OCI-LY1 (cell line): ENCODE results near the gene KXD1.
"Not testable (repeated sequence)": the region's sequence is repeated elsewhere in the genome, so short reads cannot be mapped to it uniquely, and the experiment has no call there.

Experiments used
- H2AFZ ChIP-seq: fragments of 200-600 bp; sonication (generic), shearing (Covaris generic); 2 replicates; pipeline ENCODE4 v1.6.0; 2014; ENCODE audit warnings: antibody characterized with exemption, mild to moderate bottlenecking, low read length
- H3F3A ChIP-seq: fragments of 200-600 bp; sonication (generic), shearing (Covaris generic); 2 replicates; pipeline ENCODE4 v1.6.0; 2014; ENCODE audit warnings: mild to moderate bottlenecking, antibody characterized with exemption, low read length, moderate library complexity; ENCODE audit not compliant: insufficient read depth
- H3K27ac ChIP-seq: fragments of 200-600 bp; sonication (generic); 2 replicates; pipeline ENCODE4 v1.5.1; 2014; ENCODE audit warnings: low read length, mixed run types, mild to moderate bottlenecking, low read depth; ENCODE audit not compliant: poor library complexity, severe bottlenecking
- H3K27me3 ChIP-seq: fragments of 200-600 bp; sonication (generic); 2 replicates; pipeline ENCODE4 v1.6.0; 2014; ENCODE audit warnings: antibody characterized with exemption, mild to moderate bottlenecking, low read length, moderate library complexity; ENCODE audit not compliant: insufficient read depth
- H3K36me3 ChIP-seq: fragments of 200-600 bp; sonication (generic); 2 replicates; pipeline ENCODE4 v1.6.1; 2014; ENCODE audit warnings: mild to moderate bottlenecking, antibody characterized with exemption, low read length, moderate library complexity, mixed read lengths; ENCODE audit not compliant: insufficient read depth
- H3K4me1 ChIP-seq: fragments of 200-600 bp; sonication (generic); 2 replicates; pipeline ENCODE4 v1.5.1; 2014; ENCODE audit warnings: mild to moderate bottlenecking, low read length, moderate library complexity; ENCODE audit not compliant: insufficient read depth, severe bottlenecking
- H3K4me2 ChIP-seq: fragments of 200-600 bp; sonication (generic), shearing (Covaris generic); 2 replicates; pipeline ENCODE4 v1.6.1; 2014; ENCODE audit warnings: low read length
- H3K4me3 ChIP-seq: fragments of 200-600 bp; sonication (generic); 2 replicates; pipeline ENCODE4 v1.5.1; 2014; ENCODE audit warnings: low read length, low read depth, mild to moderate bottlenecking, mixed read lengths; ENCODE audit not compliant: poor library complexity, severe bottlenecking
- H3K79me2 ChIP-seq: fragments of 200-600 bp; shearing (Covaris generic); 2 replicates; pipeline ENCODE4 v1.6.1; 2016; ENCODE audit warnings: mixed run types, low read length, mixed read lengths; ENCODE audit not compliant: insufficient read depth
- H3K9ac ChIP-seq: fragments of 200-600 bp; sonication (generic), shearing (Covaris generic); 2 replicates; pipeline ENCODE4 v1.6.1; 2014; ENCODE audit warnings: mild to moderate bottlenecking, low read length, mixed read lengths
- H3K9me2 ChIP-seq: fragments of 200-600 bp; sonication (generic), shearing (Covaris generic); 2 replicates; pipeline ENCODE4 v1.6.1; 2014; ENCODE audit warnings: low read depth, mild to moderate bottlenecking, low read length, mixed read lengths
- H3K9me3 ChIP-seq: fragments of 200-600 bp; shearing (Covaris generic); 2 replicates; pipeline ENCODE4 v1.6.1; 2014; ENCODE audit warnings: low read length, mixed read lengths
- H4K20me1 ChIP-seq: fragments of 200-600 bp; sonication (generic), shearing (Covaris generic); 2 replicates; pipeline ENCODE4 v1.6.0; 2016; ENCODE audit warnings: mild to moderate bottlenecking, low read length; ENCODE audit not compliant: insufficient read depth
- EZH2 ChIP-seq: fragments of 200-600 bp; sonication (generic), shearing (Covaris generic); IDR thresholded peaks from 2 replicates; pipeline ENCODE4 v1.8.0; 2017; ENCODE audit warnings: borderline replicate concordance, mixed run types, mild to moderate bottlenecking, antibody characterized with exemption, low read length, moderate library complexity, mixed read lengths
- TF ChIP-seq, protein P1 (sequence below): fragments of 200-600 bp; sonication (generic), shearing (Covaris generic); IDR thresholded peaks from 2 replicates; pipeline ENCODE4 v1.5.1; 2017; ENCODE audit warnings: mild to moderate bottlenecking, antibody characterized with exemption, low read length, moderate library complexity, mixed read lengths

Gene KXD1

DNA sequence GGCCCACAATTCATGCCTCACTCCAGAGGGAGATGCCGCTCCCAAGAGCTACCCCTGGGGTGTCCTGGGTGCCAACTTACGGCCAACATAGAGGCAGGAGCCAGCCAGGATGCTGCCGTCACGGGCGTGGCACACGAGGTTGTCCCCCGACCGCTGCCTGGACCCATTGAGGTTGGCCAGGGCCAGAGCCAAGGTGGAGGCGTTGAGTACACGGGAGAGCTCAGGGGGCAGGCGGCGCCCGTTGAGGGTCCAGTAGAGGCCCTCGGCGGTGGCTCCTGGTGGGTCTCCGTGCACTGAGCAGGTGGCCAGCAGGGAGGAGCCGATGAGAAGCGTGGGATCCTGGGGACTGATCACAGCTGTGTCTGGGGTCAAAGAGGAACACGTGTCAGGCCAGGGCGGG, 41.8 kb downstream of the KXD1 start:
- Histone ChIP-seq H3K9me3 (no peaks in the 10 kb centered on the region), H3K9ac (no peak overlapping the region), H4K20me1 (no peaks in the 10 kb centered on the region), H3K4me3 (no peak overlapping the region), H3K9me2 (no peaks in the 10 kb centered on the region), H3K4me2 (no peak overlapping the region), H3K4me1 (peaks cover 5% of the 10 kb centered on the region), H2AFZ (no peak overlapping the region), H3K27ac (no peak overlapping the region), H3K79me2 (no peaks in the 10 kb centered on the region), H3K27me3 (peaks cover 13% of the 10 kb centered on the region; the same call in 1 of the 2 replicates), H3K36me3 (no peaks in the 10 kb centered on the region), H3F3A (no peaks in the 10 kb centered on the region)
- TF ChIP-seq, protein P1, sequence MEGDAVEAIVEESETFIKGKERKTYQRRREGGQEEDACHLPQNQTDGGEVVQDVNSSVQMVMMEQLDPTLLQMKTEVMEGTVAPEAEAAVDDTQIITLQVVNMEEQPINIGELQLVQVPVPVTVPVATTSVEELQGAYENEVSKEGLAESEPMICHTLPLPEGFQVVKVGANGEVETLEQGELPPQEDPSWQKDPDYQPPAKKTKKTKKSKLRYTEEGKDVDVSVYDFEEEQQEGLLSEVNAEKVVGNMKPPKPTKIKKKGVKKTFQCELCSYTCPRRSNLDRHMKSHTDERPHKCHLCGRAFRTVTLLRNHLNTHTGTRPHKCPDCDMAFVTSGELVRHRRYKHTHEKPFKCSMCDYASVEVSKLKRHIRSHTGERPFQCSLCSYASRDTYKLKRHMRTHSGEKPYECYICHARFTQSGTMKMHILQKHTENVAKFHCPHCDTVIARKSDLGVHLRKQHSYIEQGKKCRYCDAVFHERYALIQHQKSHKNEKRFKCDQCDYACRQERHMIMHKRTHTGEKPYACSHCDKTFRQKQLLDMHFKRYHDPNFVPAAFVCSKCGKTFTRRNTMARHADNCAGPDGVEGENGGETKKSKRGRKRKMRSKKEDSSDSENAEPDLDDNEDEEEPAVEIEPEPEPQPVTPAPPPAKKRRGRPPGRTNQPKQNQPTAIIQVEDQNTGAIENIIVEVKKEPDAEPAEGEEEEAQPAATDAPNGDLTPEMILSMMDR = no peak
- TF ChIP-seq EZH2 = no peak

DNA sequence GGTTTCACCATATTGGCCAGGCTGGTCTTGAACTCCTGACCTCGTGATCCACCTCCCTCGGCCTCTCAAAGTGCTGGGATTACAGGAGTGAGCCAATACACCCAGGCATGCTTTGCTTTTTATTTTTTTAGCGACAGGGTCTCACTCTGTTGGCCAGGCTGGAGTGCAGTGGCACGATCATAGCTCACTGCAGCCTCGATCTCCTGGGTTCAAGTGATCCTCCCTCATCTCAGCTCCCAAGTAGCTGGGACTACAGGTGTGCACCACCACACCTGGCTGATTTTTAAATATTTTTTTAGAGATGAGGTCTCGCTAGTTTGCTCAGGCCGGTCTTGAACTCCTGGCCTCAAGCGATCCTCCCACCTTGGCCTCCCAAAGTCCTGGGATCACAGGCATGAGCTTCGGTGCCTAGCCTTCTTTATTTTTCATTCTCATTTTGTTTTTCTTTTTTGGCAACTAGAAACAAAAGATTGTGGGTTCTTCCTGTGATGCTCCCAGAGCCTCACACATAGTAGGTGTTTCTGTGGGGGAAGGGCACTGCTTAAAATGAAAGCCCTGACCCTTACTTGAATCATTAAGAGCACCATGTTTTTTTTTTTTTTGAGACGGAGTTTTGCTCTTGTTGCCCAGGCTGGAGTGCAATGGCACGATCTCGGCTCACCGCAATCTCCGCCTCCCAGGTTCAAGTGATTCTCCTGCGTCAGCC, 43.2 kb downstream of the KXD1 start:
- not testable (repeated sequence) for H3K9me3 ChIP-seq, H3K36me3 ChIP-seq, H2AFZ ChIP-seq, H3K4me3 ChIP-seq, H3K4me2 ChIP-seq, H3K79me2 ChIP-seq, H3F3A ChIP-seq, H4K20me1 ChIP-seq, H3K27ac ChIP-seq, H3K9ac ChIP-seq, H3K4me1 ChIP-seq, H3K9me2 ChIP-seq
- H3K27me3 ChIP-seq = peaks cover 15% of the 10 kb centered on the region; the same call in 1 of the 2 replicates

DNA sequence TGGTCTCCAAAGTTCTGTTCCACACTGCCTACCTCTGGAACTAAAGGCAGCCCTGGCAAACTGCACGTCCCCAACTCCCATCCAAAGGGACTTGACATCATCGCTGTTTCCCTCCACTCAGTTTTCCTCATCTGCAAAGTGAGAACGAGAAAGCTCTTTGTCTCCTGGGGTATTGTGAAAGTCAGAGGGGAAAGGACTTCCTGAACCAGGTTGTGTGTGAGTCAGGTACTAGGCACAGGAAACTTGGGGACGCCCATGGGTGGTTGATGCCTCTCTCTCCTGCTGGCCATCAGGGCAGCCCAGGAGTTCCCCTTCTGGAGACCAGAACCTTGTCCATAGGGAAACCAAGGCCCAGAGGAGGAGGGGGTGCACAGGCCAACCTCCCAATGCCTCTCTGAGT, 44.2 kb downstream of the KXD1 start:
- Histone ChIP-seq H3K4me2 (no peak overlapping the region), H3K9me2 (no peaks in the 10 kb centered on the region), H3K79me2 (no peaks in the 10 kb centered on the region), H3K4me1 (no peaks in the 10 kb centered on the region), H3K4me3 (no peak overlapping the region), H2AFZ (no peak overlapping the region), H3K27ac (no peak overlapping the region), H3K9me3 (no peaks in the 10 kb centered on the region), H3K27me3 (peaks cover 15% of the 10 kb centered on the region; the same call in 1 of the 2 replicates), H3F3A (no peaks in the 10 kb centered on the region), H3K36me3 (no peaks in the 10 kb centered on the region), H4K20me1 (no peaks in the 10 kb centered on the region), H3K9ac (no peak overlapping the region)
- no peak for TF ChIP-seq EZH2
- TF ChIP-seq, protein P1 = no peak
